ENCODE results near the gene PDLIM1. TPM values are rescaled to one million over a fixed set of nuclear protein-coding genes. Genes with fewer than 3 reads are reported as not detected.

Gene PDLIM1
- total RNA-seq, 1 experiment from 2014 or later = 67.4 TPM

DNA sequence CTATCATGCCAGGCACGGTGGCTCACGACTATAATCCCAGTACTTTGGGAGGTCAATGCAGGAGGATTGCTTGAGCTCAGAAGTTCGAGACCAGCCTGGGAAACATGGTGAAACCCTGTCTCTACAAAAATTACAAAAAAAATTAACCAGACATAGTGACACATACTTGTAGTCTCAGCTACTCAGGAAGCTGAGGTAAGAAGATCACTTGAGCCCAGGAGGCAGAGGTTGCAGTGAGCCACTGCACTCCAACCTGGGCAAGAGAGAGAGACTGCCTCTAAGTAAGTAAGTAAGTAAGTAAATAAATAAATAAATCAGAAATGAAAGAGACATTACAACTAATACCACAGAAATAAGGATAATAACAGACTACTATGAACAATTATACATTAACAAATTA is 36.2 kb downstream of the PDLIM1 start:
- intact Hi-C loops (cut with micrococcal nuclease) = no loop called here
- H3K9me2 ChIP-seq (ENCODE audit: insufficient read depth) = no peaks in the 10 kb centered on the region
- H4K20me1 ChIP-seq (ENCODE audit: insufficient read depth) = no peaks in the 10 kb centered on the region
- no peaks in the 10 kb centered on the region for H3K4me1 ChIP-seq (ENCODE audit: control insufficient read depth in 1 of 2, insufficient read depth in 2 of 2, low read length in 2 of 2)
- no peak overlapping the region for H3K9ac ChIP-seq (ENCODE audit: low read length)
- no peak overlapping the region for H3K4me2 ChIP-seq (ENCODE audit: low read length)
- no TSS peak for BruUV-seq (replicated peaks)
- H3K4me3 ChIP-seq (replicated peaks in 1 of 2; ENCODE audit: low read depth in 1 of 2, low read length in 2 of 2) = no peak overlapping the region
- H3K27me3 ChIP-seq (ENCODE audit: insufficient read depth, low read length) = no peaks in the 10 kb centered on the region
- ATAC-seq (no peak), DNase-seq (ENCODE audit: low read depth, low spot score) (no peak)
- no peak for TF ChIP-seq ZNF274 (IDR thresholded peaks at IDR 0.05; ENCODE audit: low read depth, low read length)
- no peak for TF ChIP-seq EZH2phosphoT487 (IDR thresholded peaks at IDR 0.05; ENCODE audit: borderline replicate concordance)
- no peak for TF ChIP-seq MAX (IDR thresholded peaks at IDR 0.05)
- TF ChIP-seq CEBPB (IDR thresholded peaks at IDR 0.05; ENCODE audit: low read depth) = no peak
- TF ChIP-seq, protein P1, sequence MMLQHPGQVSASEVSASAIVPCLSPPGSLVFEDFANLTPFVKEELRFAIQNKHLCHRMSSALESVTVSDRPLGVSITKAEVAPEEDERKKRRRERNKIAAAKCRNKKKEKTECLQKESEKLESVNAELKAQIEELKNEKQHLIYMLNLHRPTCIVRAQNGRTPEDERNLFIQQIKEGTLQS (IDR thresholded peaks at IDR 0.05) = no peak
- TF ChIP-seq CBX3 (IDR thresholded peaks at IDR 0.05; ENCODE audit: low read depth) = no peak
- no peak for TF ChIP-seq SIN3A (IDR thresholded peaks at IDR 0.05; ENCODE audit: low read depth)
- TF ChIP-seq SP1 (IDR thresholded peaks at IDR 0.05; ENCODE audit: low read depth) = no peak
- no peak for TF ChIP-seq RAD21 (IDR thresholded peaks at IDR 0.05; ENCODE audit: low read depth)
- TF ChIP-seq SRF (IDR thresholded peaks at IDR 0.05; ENCODE audit: low read depth) = no peak
- TF ChIP-seq YY1 (IDR thresholded peaks at IDR 0.05; ENCODE audit: extremely low read depth, insufficient replicate concordance, low read depth, low read length) = no peak
- TF ChIP-seq ZBTB33 (IDR thresholded peaks at IDR 0.05; ENCODE audit: extremely low read depth, insufficient replicate concordance, low read length) = no peak
- TF ChIP-seq ELF1 (IDR thresholded peaks at IDR 0.05; ENCODE audit: borderline replicate concordance, low read depth) = no peak
- TF ChIP-seq POLR2A (IDR thresholded peaks at IDR 0.05; ENCODE audit: borderline replicate concordance, extremely low read depth, insufficient read depth, insufficient read length) = no peak
- TF ChIP-seq FOSL1 (IDR thresholded peaks at IDR 0.05; ENCODE audit: low read depth) = no peak
- no peak for TF ChIP-seq POLR2AphosphoS5 (IDR thresholded peaks at IDR 0.05; ENCODE audit: low read depth, low read length)
- 0 out of 2 replicates have a peak, but pooled peaks cover 19% of the 10 kb centered on the region for H3K79me2 ChIP-seq (ENCODE audit: insufficient read depth, low read length)
- H3K9me3 ChIP-seq (ENCODE audit: control insufficient read depth in 1 of 2, insufficient read depth in 1 of 2, low read depth in 1 of 2, low read length in 2 of 2) = no peaks in the 10 kb centered on the region
- ChIA-PET RAD21 (ENCODE audit: low non-redundant PET in 1 of 2, low total read pairs in 2 of 2, uncharacterized antibody in 2 of 2, unreplicated experiment in 2 of 2) (no interaction called here), POLR2A (no interaction called here), CTCF (interaction anchor here (1.0 kb wide), 2 partner anchors 11 to 347 kb away, joined by 3 to 4 read pairs; no protein-coding TSS in a partner anchor)
- no peak overlapping the region for H2AFZ ChIP-seq (ENCODE audit: low read depth, low read length, poor library complexity, severe bottlenecking)
- no peak overlapping the region for H3K27ac ChIP-seq (ENCODE audit: low read depth, low read length)
- H3K36me3 ChIP-seq (ENCODE audit: control insufficient read depth in 1 of 2, insufficient read depth in 2 of 2, low read length in 2 of 2) = peaks cover 0 to 3% of the 10 kb centered on the region in 2 experiments; a peak in 1 of 4 replicates

Measured in HCT116 (cell line).